Measurements from ENCODE around the gene OSBPL6. TPM values are rescaled to one million over a fixed set of nuclear protein-coding genes. Genes with fewer than 3 reads are reported as not detected.

Gene OSBPL6
- total RNA-seq, 1 experiment from 2014 or later, result 11.6 TPM

DNA sequence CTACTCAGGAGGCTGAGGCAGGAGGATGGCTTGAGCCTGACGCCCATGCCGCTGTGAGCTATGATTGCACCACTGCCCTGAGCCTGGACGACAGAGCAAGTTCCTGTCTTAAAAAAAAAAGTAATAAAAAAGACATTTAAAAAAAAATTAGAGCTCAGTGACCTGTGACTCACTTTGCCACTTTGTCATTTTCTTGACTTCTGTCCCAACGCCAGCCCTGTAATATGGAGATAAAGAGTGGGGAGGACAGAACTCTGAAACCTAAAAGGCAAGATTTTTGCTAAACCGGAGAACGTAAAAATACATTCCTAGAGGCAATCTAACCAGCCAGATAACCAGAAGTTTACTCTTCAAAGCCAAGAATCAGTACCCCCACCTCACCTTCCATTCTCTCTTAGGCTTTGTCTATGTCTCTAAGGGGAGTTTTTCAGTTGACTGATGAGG, 207.7 kb downstream of the OSBPL6 start:
- DNase-seq (ENCODE audit: low read depth, low spot score), result no peak
- Histone ChIP-seq H3K4me2 (ENCODE audit: low read length) (no peak overlapping the region), H3K4me1 (ENCODE audit: control insufficient read depth in 1 of 2, insufficient read depth in 2 of 2, low read length in 2 of 2) (no peaks in the 10 kb centered on the region), H3K9ac (ENCODE audit: low read length) (no peak overlapping the region), H3K9me3 (ENCODE audit: control insufficient read depth in 1 of 2, insufficient read depth in 1 of 2, low read depth in 1 of 2, low read length in 2 of 2) (no peaks in the 10 kb centered on the region), H3K9me2 (ENCODE audit: insufficient read depth) (no peaks in the 10 kb centered on the region), H2AFZ (ENCODE audit: low read depth, low read length, poor library complexity, severe bottlenecking) (no peak overlapping the region), H3K4me3 (replicated peaks in 1 of 2; ENCODE audit: low read depth in 1 of 2, low read length in 2 of 2) (no peak overlapping the region), H3K79me2 (ENCODE audit: insufficient read depth, low read length) (no peaks in the 10 kb centered on the region), H3K27me3 (ENCODE audit: insufficient read depth, low read length) (no peaks in the 10 kb centered on the region), H3K27ac (ENCODE audit: low read depth, low read length) (no peak overlapping the region), H3K36me3 (ENCODE audit: control insufficient read depth in 1 of 2, insufficient read depth in 2 of 2, low read length in 2 of 2) (no peaks in the 10 kb centered on the region), H4K20me1 (ENCODE audit: insufficient read depth) (0 out of 2 replicates have a peak, but pooled peaks cover 4% of the 10 kb centered on the region)
- ChIA-PET RAD21 (ENCODE audit: low non-redundant PET in 1 of 2, low total read pairs in 2 of 2, uncharacterized antibody in 2 of 2, unreplicated experiment in 2 of 2) (no interaction called here), POLR2A (no interaction called here), CTCF (interaction anchor here (5.0 kb wide), 1 partner anchor 12 kb away, joined by 22 read pairs; no protein-coding TSS in a partner anchor)
- no TSS peak for BruUV-seq (replicated peaks)
- intact Hi-C loops (cut with micrococcal nuclease), result no loop called here
- TF ChIP-seq JUND (IDR thresholded peaks at IDR 0.05) (no peak), ZFX (IDR thresholded peaks at IDR 0.05) (no peak), EZH2 (IDR thresholded peaks at IDR 0.05) (no peak), CEBPB (IDR thresholded peaks at IDR 0.05; ENCODE audit: low read depth) (no peak), EZH2phosphoT487 (IDR thresholded peaks at IDR 0.05; ENCODE audit: borderline replicate concordance) (no peak), SIN3A (IDR thresholded peaks at IDR 0.05; ENCODE audit: low read depth) (no peak), EGR1 (IDR thresholded peaks at IDR 0.05; ENCODE audit: low read depth) (no peak)
- TF ChIP-seq, protein P1, sequence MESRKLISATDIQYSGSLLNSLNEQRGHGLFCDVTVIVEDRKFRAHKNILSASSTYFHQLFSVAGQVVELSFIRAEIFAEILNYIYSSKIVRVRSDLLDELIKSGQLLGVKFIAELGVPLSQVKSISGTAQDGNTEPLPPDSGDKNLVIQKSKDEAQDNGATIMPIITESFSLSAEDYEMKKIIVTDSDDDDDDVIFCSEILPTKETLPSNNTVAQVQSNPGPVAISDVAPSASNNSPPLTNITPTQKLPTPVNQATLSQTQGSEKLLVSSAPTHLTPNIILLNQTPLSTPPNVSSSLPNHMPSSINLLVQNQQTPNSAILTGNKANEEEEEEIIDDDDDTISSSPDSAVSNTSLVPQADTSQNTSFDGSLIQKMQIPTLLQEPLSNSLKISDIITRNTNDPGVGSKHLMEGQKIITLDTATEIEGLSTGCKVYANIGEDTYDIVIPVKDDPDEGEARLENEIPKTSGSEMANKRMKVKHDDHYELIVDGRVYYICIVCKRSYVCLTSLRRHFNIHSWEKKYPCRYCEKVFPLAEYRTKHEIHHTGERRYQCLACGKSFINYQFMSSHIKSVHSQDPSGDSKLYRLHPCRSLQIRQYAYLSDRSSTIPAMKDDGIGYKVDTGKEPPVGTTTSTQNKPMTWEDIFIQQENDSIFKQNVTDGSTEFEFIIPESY (IDR thresholded peaks at IDR 0.05; ENCODE audit: extremely low read depth, insufficient replicate concordance, low read length), result no peak
- TF ChIP-seq, protein P2, sequence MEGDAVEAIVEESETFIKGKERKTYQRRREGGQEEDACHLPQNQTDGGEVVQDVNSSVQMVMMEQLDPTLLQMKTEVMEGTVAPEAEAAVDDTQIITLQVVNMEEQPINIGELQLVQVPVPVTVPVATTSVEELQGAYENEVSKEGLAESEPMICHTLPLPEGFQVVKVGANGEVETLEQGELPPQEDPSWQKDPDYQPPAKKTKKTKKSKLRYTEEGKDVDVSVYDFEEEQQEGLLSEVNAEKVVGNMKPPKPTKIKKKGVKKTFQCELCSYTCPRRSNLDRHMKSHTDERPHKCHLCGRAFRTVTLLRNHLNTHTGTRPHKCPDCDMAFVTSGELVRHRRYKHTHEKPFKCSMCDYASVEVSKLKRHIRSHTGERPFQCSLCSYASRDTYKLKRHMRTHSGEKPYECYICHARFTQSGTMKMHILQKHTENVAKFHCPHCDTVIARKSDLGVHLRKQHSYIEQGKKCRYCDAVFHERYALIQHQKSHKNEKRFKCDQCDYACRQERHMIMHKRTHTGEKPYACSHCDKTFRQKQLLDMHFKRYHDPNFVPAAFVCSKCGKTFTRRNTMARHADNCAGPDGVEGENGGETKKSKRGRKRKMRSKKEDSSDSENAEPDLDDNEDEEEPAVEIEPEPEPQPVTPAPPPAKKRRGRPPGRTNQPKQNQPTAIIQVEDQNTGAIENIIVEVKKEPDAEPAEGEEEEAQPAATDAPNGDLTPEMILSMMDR (IDR thresholded peaks at IDR 0.05 in 2 of 3, conservative IDR thresholded peaks at IDR 0.05 in 1 of 3; ENCODE audit: borderline replicate concordance in 1 of 3, insufficient read depth in 1 of 3, low read depth in 2 of 3, low read length in 2 of 3), result no peak
- TF ChIP-seq, protein P3, sequence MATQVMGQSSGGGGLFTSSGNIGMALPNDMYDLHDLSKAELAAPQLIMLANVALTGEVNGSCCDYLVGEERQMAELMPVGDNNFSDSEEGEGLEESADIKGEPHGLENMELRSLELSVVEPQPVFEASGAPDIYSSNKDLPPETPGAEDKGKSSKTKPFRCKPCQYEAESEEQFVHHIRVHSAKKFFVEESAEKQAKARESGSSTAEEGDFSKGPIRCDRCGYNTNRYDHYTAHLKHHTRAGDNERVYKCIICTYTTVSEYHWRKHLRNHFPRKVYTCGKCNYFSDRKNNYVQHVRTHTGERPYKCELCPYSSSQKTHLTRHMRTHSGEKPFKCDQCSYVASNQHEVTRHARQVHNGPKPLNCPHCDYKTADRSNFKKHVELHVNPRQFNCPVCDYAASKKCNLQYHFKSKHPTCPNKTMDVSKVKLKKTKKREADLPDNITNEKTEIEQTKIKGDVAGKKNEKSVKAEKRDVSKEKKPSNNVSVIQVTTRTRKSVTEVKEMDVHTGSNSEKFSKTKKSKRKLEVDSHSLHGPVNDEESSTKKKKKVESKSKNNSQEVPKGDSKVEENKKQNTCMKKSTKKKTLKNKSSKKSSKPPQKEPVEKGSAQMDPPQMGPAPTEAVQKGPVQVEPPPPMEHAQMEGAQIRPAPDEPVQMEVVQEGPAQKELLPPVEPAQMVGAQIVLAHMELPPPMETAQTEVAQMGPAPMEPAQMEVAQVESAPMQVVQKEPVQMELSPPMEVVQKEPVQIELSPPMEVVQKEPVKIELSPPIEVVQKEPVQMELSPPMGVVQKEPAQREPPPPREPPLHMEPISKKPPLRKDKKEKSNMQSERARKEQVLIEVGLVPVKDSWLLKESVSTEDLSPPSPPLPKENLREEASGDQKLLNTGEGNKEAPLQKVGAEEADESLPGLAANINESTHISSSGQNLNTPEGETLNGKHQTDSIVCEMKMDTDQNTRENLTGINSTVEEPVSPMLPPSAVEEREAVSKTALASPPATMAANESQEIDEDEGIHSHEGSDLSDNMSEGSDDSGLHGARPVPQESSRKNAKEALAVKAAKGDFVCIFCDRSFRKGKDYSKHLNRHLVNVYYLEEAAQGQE (IDR thresholded peaks at IDR 0.05; ENCODE audit: low read depth), result no peak
- no peak for ATAC-seq

Measured in HCT116 (cell line).